ENCODE measurements around the gene STAT3.
"Not testable (repeated sequence)": the region's sequence is repeated elsewhere in the genome, so short reads cannot be mapped to it uniquely, and the experiment has no call there.

The STAT3 gene

DNA sequence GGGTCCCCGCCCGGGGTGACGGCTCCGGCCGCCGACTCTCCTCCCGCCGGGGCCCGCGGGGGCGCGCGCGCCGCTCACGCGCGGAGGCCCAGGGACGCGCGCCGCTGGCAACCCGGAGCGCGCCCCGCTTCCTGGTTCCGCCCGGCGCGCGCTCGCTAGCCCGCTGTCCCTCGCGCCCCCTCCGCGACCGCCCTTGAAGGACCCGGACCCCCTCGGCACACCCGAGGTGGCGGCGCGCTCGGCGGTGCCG lies 112.0 kb downstream of the STAT3 start, which contains the start of gene STAT5B:
Gene STAT5B, minus strand, starts transcription at position 33 of the 250 bp plus-strand sequence. CDS start 44,264 bp downstream, outside the sequence.
- DNase-seq (ENCODE audit: low spot score): peak; percentile 96

GRCh38 chr17:42275527-42276358 lies 112.5 kb downstream of the STAT3 start:
- peak; percentile 56 for DNase-seq (ENCODE audit: low spot score)

DNA sequence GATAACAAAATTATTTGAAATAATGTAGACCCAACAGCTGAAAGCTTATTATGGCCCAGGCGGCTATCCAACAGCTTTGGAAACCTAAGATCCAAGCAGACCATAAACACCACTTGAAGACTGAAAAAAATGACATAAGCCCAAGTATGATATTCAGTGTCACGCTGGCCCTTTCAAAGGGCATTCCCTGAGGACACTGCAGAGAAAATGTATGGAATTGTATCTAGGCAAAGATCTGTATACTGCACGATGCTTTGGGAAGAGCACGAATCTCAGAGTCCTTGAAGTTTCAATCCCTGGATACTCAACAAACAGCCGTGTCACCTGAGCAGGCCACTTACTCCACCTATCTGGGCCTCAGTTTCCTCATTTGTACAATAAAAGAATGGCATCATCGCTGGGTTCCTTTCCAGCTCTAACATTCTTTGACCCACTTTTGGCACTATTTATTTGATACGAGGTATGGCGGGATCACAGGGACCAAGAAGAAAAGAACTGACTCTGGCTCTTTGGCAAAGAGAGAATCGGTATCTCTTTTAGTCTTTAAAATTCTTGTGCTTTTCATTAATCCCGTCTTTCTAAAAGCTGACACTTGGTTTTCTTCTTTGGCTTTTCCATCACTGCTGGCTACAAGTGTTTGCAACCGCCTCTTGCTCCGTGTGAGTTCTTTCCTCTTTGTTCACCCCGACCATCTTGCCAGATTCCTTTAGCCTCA lies 113.3 kb downstream of the STAT3 start:
- DNase-seq (ENCODE audit: low spot score): no peak

DNA sequence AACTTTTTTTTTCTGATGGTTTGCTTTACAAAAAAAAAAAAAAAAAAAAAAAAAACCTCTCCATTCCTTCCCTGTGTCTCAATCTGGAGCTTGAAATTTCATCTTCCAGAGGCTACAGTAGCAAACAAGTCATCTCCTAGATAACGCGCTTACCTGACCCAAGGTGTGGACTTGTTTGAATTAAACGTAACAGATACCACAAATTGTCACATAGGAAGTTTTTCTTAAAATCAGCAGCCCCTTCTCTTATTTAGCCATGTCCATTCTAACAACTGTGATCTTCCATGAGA lies 114.0 kb downstream of the STAT3 start:
- DNase-seq (ENCODE audit: low spot score): no peak

DNA sequence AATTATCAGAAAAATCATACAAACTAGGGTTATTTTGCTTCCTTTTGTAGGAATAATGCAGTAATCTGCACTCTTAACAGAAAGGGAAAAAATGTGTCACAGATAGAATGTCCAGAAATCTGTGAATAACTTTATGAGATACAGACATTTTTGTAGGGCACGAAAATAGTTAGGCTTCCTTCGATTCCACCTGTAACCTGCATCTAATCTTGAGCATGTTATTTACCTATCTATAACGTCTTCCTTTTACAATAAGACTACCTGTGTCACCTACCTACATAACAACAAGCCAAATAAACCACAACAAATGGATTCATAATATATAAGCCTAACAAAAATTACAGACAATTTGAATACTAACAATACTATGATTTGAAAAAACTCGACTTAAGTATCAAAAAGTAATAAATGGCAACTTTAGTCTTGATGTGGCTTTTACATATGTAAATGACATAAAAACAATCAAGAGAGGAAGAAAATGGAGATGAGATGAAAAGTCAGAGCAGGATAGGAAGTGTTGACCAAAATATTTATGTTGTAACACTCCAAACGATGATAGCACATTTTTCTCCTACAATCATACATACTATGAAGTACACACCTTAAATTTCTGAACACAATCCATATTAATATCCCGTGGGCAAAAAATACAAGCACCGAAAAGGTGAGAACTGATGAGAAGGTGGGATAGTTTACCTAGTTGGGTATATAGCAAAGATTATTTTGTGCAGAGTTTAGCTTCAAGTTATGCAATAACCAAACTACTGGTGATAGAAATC lies 114.6 kb downstream of the STAT3 start:
- DNase-seq (ENCODE audit: low spot score): no peak

- no peak for DNase-seq (ENCODE audit: low spot score)
Observed at GRCh38 chr17:42272162-42272907, 115.9 kb downstream of the STAT3 start.

- no peak for DNase-seq (ENCODE audit: low spot score)
Observed at GRCh38 chr17:42271779-42272035, 116.5 kb downstream of the STAT3 start.

DNA sequence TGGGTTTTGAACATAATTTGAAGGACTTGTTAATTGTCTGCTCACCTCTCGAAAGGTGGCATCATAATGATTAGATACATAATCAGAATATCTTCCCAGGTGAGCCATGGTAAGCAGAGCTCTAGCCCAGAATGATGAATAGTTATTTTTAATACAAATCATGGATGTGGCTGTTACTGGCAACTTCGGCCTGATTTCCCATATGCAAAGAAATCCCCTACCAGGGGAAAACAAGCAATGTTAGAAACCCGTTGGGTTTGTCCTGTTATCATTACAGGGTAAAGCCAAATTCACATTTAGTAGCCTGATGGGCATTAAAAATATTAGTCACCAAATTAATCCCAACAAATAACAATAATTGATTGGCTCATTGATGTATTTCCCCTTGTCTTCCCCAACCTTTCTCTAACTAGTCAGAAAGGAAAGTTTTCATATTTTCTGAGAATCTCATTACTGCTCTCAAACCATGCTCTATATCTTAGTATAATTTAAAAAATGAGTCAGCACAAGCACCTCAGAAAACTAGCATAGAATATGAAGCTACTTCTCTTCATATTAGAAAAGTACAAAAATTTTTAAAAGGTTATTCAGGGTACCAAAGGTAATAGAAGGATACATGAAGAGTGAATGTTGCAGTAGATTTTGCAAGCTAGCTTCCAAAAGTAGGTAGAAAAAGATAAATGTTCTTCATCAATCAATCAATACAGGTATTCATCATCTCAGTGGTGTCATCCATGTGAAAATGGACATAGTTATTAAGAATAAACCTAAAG lies 117.0 kb downstream of the STAT3 start:
- no peak for DNase-seq (ENCODE audit: low spot score)

DNA sequence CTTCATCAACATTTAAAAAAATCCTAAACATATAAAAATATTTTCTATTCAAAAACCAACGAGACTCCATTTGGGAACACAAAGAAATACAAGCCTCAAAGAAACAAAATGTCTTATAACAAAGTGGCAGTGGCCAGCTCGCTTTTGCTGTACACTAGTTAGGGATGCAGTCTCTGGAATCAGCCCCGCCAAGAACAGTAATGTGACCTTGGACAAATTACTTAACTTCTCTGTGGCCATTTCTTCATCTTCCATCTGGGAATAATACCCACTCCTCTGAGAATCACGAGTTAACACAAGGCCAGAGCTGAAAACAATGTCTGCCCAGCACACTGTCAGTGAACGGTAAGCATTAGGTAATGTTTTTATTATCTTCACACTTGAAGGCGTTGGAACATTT lies 117.6 kb downstream of the STAT3 start:
- no peak for DNase-seq (ENCODE audit: low spot score)

DNA sequence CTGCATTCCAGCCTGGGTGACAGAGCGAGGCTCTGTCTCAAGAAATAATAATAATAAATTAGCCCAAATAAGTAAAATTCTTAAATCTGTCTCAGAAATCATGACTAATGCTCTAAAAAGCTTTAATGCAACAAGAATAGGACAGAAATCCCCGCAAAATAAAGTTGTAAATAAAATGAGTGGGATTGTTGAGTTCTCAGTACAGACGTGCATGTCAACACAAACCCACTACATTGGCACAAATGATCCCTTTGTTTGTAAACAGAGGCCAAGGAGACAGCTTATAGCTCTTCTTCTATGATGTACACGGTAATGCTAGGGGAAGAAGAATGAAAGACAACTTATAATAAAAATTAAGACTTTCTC lies 118.1 kb downstream of the STAT3 start:
- no peak for DNase-seq (ENCODE audit: low spot score)

GRCh38 chr17:42268236-42268635 lies 120.0 kb downstream of the STAT3 start:
- no peak for DNase-seq (ENCODE audit: low spot score)

GRCh38 chr17:42266918-42267766 lies 121.1 kb downstream of the STAT3 start:
- DNase-seq (ENCODE audit: low spot score): no peak

GRCh38 chr17:42266462-42266861 lies 121.8 kb downstream of the STAT3 start:
- DNase-seq (ENCODE audit: low spot score): no peak

- DNase-seq (ENCODE audit: low spot score): not testable (repeated sequence)
Observed at GRCh38 chr17:42264366-42264765, 123.9 kb downstream of the STAT3 start.

Measured in GM03348 (cell line).